Activated CD4-positive, alpha-beta T cell treated with anti-CD3 and anti-CD28 coated beads, Interleukin-2, amount 50 U/mL, for 1 hour (primary cell): ENCODE measurements around the gene PTPN3.

ENCODE experiments used
- DNase-seq: peaks from one replicate; pipeline ENCODE4 v3.0.0-alpha.2; 2020

Gene PTPN3

DNA sequence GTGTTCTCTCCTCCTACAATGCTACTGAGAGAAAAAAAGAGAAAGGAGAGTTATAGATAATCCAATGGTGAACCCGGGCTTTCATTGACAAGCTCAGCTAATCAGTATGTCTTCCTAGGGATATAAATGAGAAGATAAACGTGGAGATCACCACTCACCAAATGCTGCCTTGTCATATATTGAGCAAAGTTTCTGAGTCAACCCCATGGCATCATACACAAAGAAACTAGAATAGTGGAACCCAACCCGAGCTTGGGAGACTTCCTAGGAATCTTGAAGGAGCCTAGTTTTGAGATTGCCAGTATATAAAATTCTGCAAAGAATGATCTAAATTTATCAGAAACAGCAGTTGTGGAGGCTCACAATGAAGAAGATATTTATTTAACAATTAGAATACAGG lies 47.8 kb downstream of the PTPN3 start:
- DNase-seq: no peak

DNA sequence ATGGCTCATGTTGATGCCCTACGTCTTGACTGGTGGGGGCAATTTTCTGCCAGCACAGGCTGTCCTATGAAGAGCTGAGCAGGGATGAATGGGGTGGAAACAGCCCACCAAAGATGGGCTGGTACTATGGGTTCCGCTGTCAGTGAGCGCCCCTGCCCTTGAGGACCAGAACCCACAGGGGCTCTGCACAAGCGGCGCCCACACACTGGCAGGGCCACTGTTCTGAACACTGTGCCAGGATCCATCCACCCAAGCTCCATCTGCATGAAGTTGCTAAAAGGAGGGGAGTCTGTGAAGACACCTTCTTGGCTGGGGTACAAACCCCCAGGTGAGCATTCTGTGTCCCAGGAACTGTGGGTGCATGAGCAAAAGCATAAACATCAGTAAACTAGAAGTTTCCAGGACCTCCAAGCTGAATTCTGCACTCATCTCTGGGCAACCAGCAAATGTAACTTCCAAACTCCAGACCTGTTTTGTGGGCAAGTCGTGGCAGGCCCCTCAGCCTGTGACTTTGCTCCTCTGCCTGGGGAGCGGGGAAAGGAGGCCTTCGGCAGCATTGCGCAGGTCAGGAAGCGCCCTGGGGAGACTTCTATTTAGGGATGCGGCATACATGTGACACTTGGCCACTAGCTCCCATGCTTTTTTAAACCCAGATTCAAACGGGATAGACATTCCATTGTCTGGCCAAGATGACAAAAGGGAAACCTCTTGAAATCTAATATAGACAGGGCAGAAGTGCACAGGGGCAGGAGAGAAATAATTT lies 48.9 kb downstream of the PTPN3 start:
- no peak for DNase-seq

DNA sequence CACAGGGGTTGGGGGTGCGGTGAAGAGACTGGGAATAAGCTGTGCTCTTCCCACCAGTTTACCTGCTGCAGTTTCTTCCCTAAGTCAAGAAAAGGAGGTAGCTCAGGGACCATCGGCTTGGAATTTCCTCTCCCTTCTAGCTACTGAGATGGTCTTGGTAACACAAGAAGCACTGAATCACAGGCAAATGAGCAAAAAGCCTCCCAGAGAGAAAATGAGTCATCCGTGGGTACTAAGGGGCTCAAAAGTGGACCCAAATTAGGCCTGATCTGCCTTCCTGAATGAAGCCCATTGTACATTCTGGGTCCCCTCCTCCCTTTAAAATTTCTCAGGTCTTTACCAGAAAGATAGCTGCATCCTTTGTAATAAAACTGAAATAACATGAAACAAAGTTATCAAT lies 49.9 kb downstream of the PTPN3 start:
- DNase-seq: no peak

DNA sequence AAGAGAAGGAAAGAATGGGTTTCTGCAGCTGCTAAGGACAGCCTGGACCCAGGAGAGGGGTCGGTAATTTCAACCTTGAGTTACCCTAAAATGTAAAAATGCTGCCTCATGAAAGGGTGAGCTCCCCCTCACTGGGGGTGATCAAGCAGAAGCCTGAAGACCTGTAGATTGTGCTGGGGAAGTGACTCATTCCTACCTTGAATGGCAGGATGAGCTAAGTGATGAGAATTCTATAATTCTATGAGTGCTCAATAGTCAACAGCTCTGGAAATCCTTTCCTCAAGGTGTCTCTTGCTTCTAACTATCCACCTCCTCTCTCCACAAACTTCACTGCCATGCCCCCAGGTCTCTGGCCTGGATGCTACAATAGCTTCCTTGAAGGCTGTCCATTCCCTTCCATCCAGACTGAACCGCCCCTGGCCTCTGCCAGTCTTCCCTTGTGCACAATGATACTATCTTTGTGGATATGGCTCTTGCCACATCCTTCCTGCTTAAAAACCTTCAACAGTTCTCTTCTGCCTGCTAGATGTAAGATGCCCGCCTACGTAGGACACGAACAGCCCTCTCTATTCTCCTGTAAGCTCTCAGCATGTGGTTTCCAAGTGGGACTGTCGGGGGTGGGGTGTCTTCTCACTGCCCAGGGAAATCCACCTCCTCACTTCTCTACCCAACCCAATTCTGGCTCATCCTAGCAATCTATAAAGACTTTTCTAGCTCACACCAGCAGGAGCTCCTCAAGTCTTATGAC lies 50.6 kb downstream of the PTPN3 start:
- no peak for DNase-seq

DNA sequence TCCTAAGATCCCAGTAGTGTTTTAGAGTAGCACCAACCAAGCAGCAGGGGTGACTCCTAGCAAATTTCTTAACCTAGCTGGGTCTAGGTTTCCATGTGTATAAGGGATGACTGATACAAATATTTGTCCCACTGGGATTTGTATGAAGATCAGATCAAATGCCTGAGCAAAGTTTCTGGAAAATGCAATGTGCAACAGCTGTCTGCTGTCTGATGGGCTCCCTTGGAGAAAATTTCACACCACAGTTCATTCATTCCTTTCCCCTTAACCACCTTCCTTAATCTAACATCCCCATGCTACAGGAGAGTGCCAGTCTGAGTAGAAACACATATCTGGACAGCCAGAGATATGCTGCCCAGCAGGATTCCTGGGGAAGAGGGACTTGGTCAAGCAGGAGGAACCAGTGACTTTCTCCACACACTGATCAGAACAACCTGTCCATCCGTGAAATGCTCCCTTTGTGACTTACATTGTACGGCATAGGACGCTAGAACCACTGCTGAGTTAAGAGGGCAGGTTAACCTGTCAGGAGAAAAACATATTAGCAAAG lies 53.3 kb downstream of the PTPN3 start:
- DNase-seq: no peak

DNA sequence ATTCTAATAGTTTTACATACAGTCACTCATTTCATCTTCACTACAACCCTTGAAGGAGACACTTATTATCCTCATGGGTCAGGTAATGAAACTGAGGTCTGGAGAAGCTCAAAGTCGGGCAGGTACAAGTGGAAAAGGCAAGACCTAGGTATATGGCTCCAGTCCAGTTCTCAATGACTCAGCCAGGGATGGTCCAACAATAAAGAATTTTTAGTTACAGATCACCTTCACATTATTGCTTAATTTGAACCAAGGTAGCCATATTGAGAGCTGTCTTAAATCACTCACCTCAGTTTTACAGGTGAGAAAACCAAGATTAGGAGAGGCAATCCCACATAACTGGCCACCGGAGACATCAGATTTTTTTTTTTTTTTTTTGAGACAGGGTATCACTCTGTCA lies 55.4 kb downstream of the PTPN3 start:
- no peak for DNase-seq

DNA sequence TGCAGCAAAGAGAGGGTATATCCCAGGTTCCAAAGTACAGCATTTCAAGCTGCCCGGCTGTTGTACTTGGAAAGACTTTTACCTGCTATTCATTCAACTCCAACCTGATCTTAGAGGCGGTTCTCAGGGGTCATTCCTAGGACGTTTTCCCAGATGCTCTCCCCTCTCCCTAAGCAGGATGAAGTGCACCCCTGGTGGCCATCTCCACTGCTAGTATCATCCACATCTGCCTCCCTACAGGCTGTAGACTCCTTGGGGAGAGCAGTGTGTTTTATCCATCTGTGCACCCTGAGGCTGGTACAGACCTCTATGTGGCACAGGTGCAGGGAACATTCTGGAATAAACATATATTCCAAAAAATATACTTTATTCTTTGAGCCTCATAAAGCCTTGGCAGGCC lies 56.8 kb downstream of the PTPN3 start:
- no peak for DNase-seq

DNA sequence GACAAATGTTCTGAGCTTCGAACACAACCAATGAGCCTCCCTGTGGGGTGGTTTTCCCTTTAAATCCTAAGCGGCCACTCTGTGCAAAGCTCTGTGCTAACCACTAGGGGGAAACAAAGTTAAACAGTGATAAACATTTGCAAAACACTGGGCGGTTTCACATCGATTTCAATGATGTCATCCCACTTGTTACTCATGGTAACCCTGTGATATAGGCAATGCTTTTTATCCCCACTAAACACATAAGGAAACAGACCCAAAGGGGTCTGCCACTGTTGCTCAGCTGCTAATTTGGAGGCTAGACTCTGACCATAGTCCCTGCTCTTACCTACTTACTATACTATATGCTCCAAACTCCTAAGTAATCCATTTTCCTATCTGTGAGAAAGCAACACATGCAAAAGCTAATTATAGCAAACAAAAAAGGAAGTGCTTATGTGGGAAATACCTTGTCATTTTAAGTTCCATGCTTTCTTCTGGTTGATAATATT lies 57.3 kb downstream of the PTPN3 start:
- DNase-seq: peak; percentile 12

DNA sequence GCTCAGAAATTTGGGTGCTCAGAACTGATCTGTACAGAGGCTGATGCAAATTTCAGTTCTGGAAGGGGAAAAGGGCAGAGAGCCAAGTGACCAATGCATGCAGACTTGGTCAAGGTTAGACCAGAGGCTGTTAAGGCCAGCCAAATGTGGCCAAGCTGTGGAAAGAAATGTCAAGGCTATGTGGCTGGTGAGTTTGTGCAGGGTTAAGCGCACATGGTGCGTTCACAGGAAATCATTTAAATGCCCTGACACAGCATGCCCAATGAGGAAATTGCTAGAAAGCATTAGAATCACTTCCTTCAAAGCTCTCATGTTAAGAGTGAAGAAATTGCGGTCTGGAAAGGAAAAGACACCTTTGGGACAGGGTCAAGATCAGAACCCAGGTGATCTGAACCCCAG lies 58.0 kb downstream of the PTPN3 start:
- DNase-seq: no peak

DNA sequence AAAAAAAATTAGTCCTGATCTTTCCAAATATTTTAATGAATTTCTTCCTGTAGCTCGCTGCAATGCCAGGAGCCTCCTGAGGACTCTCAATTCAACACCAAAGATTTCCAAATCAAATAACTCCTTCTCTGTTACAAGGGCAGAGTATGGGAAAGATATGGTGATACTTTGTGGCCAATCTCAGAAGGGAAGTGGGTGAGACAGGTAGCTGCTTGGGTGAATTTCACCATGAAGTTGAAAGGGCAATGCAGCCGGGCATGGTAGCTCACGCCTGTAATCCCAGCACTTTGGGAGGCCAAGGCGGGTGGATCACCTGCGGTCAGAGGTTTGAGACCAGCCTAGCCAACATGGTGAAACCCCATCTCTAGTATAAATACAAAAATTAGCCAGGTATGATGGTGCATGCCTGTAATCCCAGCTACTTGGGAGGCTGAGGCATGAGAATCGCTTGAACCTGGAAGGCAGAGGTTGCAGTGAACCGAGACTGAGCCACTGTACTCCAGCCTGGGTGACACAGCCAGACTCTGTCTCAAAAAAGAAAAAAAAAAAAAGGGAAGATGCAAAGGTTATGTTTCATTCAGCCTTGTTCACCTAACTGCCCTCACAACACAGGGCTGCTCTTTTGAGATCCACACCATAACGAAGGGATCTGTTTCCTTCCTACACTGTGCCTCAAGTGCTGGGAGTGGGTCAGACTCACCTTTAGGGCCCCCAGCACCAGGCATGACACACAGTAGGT lies 58.6 kb downstream of the PTPN3 start:
- DNase-seq: no peak

DNA sequence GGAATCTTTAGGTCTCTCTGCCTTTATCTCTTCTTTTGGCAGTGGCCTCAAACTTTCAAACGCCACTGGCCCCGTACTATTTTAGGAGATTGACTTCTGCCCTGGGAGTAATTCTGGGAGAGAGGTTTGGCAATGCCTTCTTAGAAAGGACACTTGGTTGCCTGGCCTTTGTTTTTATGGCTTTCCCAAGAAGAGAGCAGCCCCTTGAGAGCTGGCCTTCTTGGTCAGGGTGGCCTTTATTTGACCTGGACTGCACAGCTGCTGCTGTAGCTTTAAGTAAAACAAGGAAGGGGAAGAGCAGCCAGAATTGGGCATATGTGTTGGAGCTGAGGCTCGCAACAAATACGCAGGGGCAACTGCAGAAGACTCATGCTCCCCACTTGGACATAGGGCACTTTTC lies 60.8 kb downstream of the PTPN3 start:
- DNase-seq: no peak

DNA sequence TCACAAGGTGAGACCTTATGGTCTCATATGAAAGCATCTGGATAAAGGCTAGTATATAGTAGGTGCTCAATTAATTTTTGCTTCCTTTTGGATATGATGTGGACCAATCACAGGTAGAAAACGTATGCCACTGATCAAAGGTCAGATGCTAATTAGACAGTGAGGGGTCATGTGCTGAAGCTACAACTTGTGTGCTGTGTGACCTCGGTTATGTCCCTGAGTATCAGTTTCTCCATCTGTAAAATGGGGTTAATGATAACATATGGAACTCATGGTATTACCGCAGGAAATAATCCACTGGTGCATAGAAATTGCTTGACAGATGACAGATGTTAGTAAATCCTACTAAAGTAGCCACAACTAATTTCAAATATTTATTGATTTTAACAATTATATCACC lies 62.0 kb downstream of the PTPN3 start:
- DNase-seq: no peak

DNA sequence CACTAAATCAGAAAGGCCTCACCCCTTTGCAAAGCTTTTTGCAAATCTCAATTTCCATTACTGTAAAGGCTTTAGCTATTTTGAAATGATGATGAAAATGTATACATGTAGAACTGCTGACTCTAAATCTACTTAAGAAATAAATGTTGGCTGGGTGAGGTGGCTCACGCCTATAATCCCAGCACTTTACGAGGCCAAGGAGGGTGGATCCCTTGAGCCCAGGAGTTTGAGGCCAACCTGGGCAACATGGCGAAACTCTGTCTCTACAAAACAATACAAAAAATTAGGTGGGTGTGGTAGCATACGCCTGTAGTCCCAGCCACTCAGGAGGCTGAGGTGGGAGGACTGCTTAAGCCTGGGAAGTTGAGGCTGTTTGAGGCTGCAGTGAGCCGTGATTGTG lies 64.6 kb downstream of the PTPN3 start:
- DNase-seq: no peak

DNA sequence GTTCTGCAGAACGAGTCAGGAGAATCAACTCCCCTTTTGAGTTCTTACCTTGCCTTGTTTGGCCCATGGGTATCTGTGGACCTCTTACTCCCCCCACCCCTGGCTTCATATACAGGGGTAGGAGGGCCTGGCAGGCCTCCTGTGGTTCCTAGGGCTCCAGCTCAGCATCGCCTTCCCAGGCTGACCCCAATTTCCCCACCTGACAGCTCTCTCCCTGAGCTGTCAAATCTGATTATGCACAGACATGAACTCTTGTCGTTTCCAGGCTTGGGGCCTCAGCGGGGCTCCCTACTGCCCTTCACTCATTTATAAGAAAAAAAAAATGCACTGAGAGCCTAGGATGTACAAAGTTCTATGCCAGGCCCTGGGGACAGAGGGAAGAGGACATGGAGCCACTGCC lies 67.9 kb downstream of the PTPN3 start:
- no peak for DNase-seq

DNA sequence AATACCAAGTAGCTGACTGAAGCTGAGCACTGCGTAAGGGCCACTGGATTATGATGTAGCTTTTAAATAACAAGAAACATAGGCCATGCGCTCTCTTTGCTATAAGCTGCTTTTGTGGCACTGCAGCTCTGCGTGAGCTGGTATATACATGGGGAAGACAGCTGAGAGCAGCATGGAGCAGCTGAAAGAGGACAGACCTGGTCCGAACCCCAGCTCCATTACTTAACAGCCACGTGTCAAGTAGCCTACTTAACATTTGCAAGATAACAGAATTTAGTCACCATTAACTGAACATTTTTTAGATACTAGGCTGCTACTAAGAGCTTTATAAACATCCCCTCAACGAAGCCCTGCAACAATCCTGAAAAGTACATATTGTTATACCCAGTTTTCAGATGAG lies 69.3 kb downstream of the PTPN3 start:
- DNase-seq: no peak

DNA sequence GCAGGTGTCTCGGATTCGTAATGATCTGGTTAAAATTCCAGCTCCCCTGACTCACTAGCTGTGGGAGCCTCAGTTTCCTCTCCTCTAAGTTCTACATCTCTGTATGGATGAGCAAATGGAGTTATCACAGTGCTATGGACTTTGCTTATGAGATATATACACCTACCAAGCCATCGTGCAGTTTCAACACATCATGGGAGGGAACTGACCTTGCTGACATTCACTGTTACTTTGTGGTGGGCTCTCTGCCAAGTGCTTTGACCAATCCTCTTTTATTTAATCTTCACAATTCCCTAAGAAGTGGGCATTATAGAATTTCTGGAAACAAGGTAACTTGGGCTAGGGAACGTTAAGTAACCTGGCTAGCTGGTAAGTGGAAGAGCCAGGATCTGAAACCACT lies 70.2 kb downstream of the PTPN3 start:
- no peak for DNase-seq

DNA sequence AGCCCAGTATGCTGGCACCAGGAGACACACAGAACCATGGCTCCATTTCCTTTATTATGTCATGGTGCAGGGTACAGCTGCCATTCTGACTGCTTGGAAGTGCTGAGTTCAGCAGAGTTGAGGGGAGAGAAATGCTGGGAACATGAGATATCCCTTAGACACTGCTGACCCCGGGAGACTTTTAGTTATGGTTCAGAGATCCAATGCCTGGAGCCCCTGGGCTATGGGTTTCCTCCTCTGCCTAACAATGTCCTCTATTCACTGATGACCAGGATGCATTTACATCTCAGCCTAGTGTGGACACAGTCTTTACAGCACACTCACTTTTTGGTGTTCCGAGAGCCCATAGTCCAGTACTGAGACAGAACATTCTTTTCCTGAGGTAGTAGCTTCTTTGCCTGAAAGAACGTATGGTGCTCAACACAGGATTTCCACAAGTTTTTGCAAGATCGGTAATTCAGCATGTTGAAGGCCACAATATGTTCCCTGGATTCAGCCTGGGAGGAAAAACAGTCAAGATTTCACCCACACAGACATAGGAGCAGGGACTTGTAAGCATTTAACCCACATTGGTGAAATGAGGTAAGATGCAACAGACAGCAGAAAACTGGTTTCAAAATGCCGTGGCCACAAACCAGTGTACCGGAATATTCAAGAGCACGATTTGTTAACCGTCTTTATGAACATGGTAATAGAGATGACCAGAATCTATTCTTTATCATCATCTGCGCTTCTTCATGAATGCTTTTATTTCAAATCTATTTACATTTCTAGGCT lies 71.3 kb downstream of the PTPN3 start:
- DNase-seq: no peak

DNA sequence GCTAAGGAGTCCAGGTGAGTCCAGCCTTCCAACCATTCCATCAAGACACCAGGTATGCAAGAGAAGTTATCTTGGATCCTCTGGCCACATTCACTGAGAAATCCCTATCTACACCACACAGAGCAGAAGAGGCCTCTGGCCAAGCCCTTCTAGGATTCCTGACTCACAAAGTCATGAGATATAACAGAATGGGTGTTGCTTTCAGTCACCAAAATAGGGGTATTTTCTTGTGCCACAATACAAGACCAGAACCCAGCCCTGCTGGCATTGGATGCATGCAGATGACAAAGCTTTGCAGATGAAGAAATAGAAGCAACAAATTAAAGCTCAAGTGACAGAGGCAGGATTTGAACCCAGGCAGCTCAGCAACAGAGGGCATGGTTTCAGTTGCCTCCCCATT lies 73.5 kb downstream of the PTPN3 start:
- no peak for DNase-seq

DNA sequence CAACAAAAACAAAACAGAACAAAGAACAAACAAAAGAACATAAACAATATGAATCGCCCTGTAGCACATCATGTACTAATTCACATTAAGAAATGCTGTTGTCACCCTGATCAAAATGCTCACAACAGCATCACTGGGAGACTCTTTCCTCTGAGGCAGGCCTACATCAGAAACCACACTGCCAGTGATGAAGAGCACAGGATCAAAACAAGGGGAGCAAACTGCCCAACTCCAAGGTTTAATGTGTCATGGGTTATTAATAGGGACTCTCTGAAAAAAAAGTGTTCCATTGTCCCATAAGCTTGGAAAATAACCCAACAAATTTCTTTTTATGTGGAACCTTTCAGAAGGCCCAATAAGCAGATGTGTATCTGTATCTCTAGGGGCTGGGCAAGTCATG lies 74.2 kb downstream of the PTPN3 start:
- no peak for DNase-seq

DNA sequence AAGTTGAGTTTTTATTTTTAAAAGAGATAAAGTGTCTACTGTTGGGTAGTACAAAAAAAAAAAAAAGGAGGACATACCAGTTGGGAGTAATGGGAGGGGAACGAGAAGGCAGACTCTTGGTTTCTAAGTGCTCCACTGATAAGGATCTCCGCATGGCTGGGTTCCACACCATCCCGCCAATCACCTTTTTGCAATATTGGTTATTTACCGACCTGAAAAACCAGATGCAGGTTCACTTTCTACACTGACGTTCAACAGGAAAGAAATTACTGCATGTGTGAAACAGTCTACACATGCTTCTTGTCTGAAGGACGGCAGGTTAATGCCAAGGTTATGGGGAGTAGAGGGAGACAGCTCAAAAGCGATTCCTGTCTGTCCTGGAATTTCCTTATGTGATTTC lies 75.5 kb downstream of the PTPN3 start:
- no peak for DNase-seq

DNA sequence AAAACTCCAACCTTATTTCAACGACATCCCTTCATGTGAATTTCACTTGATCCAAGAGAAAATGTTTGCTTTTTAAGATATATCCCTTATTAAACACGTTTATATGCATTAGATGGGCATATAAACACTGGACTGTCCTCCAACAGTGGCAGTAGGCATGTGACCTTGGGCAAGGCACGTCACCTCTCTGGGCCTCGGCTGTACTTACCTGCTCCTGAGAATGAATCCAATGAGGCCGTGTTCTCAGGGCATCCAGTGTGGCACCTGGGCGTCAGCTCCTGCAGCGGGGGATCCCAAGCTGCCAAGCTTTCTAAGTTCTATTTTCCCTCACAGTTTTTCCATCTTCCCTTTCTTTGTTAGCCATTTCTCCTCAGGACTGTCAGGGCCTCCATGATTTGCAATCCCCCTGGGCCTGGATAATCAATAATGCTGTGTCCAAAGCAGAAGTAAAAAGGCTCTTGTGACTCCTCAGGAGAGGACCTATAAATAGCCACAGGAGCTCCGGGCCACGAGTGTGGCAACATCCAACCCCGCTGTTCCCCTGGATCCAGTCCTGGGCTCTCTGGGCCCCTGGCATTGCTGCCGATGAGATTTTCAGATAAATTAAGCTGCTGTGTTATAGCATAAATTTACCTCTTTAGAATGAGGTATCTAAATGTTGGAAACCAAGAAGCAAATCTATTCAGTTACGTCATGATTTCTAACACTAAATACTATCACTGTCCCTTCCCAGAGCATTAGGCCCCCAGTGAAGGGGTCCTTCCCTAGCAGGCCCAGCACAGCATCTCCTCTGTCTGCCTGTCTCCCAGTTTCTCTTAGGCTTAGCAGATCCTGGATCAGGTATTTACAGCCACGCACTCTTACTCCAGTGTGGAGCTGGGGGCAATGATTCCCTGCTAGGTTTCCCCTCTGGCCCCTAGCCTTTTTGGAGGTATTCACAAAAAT lies 76.8 kb downstream of the PTPN3 start:
- DNase-seq: no peak

DNA sequence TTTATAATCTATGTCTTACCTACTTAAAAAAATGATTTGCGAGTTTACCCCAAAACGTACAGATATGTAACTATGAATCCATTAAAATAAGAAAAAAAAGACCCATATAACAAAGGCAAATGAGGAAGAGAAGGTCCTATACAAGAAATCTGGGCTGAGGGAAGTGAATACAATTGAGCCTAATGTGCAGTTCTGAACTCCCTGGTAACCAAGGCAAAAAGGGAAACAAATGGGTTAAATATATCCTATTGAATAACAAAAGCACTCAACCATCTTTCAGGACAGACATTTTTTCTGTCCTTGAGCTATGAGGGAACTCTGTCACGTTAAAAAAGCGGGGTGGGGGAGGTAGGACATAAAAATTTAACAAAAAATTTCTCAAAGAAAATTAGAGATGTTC lies 78.6 kb downstream of the PTPN3 start:
- DNase-seq: no peak
